GM18909 (cell line): ENCODE measurements around the gene CDC25A.

Experiments
- ATAC-seq: cut with Tn5 transposase; IDR thresholded peaks from one replicate; pipeline ENCODE4 v1.9.1; 2021; ENCODE audit warnings: mild to moderate bottlenecking; ENCODE audit not compliant: unreplicated experiment, poor library complexity

Gene CDC25A

GRCh38 chr3:48199117-48199516, 10.9 kb upstream of the CDC25A start:
- ATAC-seq: no peak

GRCh38 chr3:48196611-48197010, 8.4 kb upstream of the CDC25A start:
- ATAC-seq: no peak

DNA sequence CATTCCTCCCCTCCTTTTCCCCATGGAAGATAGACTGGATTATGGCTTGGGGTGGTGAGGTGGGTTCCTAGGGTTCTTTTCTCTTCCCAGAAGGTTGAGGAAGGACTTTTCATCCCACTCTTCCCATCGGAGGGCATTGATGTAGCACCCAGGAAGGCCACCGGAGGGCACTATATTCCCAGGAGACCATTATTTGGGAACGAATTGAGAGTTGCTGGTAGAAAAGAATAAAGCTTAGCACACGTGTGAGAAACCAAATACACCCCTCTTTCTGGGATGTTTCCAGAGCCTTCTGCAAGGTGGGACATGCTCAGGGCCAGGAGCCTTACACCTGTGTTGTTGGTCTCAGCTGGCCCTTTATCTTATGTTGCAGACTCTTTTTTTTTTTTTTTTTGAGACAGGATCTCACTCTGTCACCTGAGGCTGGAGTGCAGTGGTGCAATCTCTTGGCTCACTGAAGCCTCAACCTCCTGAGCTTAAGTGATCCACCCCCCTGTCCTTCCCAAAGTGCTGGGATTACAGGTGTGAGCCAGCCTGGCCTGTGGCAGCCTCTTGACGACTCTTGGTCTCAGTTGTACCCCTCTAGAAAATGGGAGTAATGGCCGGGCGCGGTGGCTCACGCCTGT, 6.3 kb upstream of the CDC25A start:
- ATAC-seq: no peak

GRCh38 chr3:48190911-48191310, 2.7 kb upstream of the CDC25A start:
- no peak for ATAC-seq

- ATAC-seq: no peak
Observed at GRCh38 chr3:48189321-48189720, 1.1 kb upstream of the CDC25A start.

DNA sequence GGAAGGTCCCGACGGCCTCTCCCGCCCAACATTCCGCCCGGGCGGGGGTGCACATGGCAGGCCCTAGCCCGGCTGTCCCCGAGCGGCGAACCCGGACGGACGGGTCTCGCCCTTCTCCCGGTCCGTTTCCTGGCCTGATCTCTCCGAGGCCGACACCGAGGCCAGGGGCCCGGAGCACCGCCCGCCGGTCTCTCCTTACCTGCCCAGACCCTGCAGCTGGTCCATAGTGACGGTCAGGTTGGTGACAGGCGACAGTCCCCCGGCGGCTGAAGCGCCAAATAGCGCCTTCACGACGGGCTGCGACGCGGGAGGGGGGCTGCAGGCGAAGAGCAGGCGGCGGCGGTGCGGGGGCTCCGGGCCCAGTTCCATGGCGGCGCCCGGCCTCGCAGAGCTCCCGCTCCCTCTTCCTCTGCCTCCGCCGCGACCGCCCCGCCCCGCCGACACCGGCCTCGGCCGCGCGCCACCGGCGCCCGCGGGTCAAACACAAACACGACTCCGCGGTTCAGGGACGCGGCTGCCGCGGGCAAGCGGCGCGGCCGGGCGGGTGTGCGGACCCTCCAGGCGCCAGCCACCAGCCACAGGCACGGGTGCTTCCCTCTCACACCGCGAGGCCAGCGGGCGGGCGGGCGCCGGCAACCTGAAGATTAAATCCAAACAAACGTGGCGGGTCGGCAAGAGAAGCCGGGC, 495 bp downstream of the CDC25A start:
- peak; percentile 35 for ATAC-seq

DNA sequence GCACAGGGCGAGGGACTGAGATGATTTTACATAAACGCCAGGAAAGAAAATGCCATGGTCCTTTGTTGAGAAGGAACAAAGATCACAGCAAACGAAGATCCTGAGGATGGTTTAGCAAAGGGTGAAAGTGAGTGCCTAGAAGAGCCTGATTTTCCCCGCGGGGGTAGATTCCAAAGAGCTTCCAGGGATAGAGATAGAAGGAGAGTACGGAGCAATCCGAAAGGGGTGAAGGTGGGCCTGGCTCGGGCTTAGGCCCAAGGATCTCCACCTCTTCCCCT, 977 bp downstream of the CDC25A start:
- ATAC-seq: no peak

DNA sequence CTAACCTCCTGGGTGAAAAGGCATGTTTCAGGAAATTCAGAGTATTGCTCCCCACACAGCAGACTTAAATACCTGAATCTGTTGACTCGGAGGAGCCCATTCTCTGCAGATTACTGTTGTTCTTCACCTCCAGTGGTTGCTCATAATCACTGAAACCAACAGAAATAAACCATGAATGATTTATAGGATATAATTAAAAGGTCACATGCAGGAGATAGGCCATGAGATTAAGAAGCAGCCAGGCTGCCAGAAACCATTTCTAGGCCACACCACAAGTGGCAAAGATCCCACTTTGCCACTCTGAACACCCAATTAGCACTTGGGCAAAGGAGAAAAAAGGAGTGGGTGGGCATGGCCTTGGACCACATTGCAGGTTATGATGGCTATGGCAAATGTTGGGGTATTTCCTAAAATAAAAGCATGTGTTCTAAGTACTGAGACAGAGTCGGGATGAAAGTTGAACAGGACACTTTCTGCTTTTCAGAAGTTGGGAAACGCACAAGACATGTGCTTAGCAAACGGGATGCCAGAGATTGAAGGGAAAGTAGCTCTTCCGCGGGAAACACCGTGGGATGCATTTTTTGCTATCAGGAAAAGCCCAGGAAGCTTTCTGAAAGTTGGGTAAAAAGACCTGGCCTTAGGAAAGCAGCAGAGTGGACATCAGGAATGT, 1.5 kb downstream of the CDC25A start:
- no peak for ATAC-seq

- ATAC-seq: no peak
Observed at GRCh38 chr3:48185129-48185528, 3.1 kb downstream of the CDC25A start.

GRCh38 chr3:48184299-48184698, 3.9 kb downstream of the CDC25A start:
- ATAC-seq: no peak

DNA sequence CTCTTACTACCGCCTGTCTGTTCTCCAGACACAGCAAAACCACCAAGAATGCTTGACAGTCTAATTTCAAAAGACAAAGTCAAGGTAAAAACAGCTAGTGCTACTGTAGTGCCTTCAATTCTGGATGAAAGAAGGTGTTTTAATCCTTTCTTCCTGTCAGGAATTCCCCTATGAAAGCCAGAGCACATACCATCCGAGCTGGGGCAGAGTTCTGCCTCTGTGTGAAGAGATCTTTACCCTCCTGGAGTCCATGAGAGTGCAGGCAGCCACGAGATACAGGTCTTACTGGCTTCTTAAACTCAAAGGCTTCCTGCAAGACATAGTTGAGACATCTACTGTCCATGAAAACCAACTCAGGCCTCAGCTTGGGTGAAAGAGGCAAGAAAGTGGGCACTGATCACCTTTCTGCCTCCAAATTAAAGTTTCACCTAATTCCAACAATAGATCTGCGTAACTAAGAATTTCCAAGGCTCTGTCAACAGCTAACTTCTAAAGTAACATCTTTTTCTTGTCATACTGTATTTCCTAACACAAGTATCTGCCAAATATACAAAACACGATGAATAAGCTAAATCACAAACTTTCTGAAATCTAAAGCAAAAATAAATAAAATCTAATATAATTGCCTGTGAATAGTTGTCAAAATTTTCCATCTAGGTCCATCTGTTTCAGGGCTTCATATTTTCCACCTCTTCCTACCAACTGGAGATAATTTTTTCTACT, 7.5 kb downstream of the CDC25A start:
- no peak for ATAC-seq

- no peak for ATAC-seq
Observed at GRCh38 chr3:48180021-48180420, 8.2 kb downstream of the CDC25A start.

- no peak for ATAC-seq
Observed at GRCh38 chr3:48178072-48178471, 10.1 kb downstream of the CDC25A start.

DNA sequence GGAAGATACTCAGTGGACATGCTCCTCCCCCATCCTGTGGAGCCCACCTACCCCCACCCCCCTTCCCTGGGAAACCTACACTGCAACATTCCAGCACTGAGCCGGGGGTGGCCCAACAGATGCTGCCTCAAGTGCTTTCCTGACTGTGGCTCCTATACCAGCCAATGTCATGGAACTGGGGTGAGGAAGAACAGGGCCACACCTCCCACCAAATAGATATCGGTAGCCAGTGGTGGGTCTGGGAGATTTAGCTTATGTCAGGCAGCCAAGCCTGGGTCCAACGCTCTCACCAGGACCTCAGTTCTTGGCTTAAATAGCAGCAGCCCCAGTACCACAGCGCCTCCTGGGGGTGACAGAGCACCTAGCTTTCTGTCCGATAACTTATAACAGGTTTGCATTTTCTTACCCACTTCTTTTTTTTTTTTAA, 30.3 kb downstream of the CDC25A start:
- no peak for ATAC-seq

DNA sequence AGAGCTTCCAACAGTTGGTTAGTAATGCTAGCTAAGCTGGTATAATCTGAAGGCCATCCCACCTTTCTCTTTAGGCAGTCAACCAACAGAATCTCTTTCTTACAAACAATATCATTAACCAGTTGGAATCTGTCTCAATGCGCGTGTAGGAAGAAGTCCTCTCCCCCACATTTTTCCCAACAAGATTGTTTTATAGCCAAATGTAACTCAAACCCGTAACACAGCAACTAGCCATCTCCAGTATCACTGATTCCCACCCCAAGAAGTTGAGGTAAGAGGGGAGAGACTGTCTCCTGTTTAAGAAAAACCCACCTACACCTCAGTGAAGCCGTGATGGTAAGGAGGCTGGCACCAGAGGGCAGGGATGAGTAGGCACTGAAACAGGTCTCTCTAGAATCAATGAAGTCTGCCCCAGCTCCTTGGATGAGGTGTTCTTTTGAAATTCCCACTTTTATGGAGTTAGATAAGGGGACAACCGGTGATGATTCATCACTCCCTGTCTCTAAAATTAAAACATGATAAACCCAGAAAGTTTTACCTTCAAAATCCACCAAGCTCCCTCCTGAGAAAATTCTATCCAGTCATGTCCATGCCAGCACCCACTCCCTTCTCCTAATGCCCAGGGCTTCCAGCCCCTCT, 30.9 kb downstream of the CDC25A start:
- ATAC-seq: no peak

DNA sequence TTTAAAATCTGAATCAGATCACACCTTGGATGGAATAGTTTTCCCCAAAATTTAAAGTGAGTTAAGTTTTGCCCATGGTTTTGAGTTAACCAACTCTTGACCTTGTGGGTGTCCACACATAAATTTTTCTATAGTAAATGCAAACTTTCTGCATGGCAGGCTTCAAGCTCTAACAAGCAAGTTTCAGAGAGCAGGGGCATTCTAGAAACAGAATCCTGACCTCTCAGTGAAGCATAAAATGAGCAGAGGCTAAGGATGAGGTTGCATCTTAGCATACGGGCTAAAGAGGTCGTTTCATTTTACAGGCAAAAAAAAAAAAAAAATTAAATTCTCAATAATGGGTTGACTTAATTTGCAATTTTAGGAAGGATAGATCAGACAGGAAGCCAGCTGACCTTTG, 32.1 kb downstream of the CDC25A start:
- ATAC-seq: no peak

DNA sequence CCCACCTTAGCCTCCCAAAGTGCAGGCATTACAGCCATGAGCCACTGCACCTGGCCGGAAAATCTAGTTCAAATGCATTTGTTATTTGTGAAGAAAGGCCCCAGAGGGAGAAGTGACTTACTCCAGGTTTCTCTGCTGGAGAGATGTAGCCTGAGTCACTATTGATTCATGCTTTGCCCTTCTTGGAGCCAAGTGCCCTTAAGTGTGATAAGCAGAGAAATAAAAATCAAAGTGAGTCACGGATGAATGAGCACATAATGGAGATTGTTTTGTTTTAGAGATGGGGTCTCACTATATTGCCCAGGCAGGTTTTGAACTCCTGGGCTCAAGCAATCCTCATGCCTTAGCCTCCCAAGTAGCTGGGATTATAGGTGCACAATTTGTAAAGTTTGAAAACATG, 33.1 kb downstream of the CDC25A start:
- ATAC-seq: no peak

- ATAC-seq: no peak
Observed at GRCh38 chr3:48151807-48152427, 36.3 kb downstream of the CDC25A start.

DNA sequence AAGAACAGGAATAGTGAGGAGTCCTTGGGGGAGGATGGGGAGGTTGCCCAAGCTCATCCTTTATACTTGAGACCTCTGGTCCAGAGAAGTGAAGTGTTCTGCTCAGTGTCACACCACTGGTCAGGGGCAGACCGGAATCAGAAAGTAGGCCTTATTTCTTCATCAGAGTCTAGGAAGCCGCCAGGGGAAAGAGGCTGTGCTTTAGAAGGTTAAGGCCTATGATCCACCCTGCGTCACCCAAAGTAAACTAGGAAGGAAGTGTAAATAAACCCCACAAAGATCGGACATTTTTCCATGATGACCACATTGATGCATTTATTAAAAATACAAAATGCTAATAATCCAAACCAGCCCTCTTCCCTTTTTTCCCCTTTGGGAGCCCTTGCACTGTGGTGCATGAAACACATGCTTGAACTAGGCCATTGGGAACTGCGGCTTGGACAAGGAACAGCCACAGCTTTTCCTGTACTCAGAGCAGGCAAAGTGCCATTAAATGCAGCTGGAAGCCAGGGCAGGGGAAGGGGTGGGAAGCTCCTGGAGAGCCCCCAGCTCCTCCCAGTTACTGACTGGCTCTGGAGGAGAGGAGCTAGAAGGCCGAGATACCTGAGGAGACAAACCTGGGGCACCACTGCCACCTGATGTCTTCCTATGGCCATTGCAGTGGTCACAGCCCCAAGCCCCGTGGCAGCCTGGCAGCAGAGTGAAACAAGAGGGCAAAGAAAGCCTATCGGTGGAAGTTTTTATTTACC, 37.0 kb downstream of the CDC25A start:
- ATAC-seq: no peak

GRCh38 chr3:48143992-48144391, 44.2 kb downstream of the CDC25A start:
- no peak for ATAC-seq
